ENCODE measurements around the gene UBAP1.
"Not testable (repeated sequence)": the region's sequence is repeated elsewhere in the genome, so short reads cannot be mapped to it uniquely, and the experiment has no call there.

UBAP1 gene

DNA sequence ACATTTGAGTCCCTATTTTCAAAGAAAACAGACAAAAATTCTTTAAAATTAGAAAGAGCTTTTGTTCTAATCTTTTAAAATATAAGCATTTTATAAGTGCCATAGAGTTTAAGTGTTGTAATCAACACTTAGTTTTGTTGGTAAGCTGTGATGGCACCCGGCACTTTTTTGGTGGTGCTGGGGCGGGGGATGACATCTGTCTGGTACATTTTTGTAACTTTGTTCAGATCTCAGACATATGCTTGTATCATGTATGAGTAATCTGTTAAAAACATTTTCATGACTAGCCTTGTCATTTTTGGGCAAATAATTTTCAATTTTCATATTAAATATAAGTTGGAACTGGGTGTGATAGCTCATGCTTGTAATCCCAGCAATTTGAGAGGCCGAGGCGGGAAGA is 51.7 kb downstream of the UBAP1 start:
- DNase-seq = no peak

DNA sequence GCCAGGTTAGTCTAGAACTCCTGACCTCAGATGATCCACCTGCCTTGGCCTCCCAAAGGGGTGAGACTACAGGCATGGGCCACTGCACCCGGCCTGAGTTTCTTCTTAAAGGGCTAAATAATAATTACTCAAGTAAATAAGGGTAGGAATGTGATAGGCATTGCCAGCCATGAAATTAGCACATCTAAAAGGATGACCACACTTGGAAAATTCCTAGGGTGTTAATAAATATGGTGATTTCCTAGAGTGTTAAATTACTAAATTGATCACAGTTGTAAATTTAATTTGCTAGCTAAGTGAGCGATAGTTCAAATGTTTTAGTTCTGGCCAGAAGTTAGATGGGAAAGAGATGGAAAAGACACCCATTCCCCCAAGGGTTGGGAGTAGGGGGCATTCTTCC is 53.4 kb downstream of the UBAP1 start:
- DNase-seq = no peak

DNA sequence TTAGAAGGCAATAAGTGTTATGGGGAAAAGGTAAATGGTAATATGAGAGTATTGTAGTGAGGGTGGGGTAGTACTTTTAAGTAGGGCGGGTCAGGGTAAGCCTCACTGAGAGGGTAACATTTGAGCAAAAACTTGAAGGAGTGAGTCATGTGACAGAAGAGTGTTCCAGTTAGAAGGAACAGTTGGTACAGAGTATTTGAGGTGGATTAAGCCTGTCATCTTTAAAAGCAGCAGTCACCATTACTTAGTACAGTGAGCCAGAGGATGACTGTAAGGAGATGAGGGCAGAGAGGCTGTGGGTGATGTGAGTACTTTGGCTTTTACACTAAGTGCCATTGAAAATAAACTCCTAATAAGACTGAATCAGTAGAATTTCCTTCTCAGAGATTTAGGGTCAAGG is 54.8 kb downstream of the UBAP1 start:
- no peak for DNase-seq

DNA sequence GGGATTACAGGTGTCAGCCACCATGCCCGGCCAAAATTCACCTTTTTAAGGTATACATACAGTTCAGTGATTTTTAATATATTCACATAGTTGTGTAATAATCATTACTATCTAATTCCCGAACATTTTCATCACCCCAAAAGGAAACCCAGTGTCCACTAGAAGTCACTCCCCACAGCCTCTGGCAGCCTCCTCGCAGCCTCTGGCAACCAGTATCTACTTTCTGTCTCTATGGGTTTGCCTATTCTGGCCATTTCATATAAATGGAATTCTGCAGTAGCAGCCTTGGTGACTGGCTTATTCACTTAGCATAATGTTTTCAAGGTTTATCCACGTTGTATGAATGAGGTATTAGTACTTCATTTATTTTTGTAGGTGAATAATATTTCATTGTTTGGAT is 59.0 kb downstream of the UBAP1 start:
- no peak for DNase-seq

DNA sequence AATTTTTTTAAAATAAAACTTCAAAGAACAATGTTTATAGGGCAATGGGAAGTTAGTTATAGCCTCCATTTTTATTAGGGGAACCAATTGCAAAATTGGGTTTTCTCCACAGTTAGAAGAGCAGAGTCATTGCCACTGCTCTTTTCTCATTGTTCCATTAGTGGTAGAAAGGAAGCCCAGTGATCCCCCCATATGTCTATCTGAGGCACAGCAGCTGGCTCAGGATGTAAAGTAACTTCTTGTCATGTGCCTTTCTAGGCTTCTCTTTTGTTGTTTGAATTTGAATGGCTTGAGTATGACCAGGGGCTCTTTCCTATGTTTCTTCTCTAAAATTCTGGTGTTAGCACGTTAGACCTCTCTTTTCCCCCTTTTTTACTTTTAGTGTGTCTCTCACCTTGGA is 61.2 kb downstream of the UBAP1 start:
- DNase-seq = no peak

DNA sequence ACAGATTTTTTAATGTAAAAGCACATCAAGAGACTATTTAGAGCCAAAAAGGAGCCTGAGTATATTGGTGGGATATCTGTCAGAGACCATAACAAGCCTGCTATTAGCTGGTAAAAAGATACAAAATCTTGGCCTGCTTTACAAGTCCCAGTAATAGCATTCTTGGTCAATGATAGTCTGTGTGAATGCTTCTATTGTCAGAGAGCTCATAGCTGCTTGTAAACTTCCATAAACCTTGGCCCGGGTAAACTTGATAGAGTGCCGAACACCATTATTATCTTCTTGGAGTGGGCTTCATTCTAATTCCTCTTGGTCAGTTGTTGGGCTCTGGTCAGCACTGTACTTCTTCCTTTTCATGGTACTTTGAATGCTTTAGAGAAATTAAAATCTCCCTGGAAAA is 64.0 kb downstream of the UBAP1 start:
- DNase-seq = no peak

DNA sequence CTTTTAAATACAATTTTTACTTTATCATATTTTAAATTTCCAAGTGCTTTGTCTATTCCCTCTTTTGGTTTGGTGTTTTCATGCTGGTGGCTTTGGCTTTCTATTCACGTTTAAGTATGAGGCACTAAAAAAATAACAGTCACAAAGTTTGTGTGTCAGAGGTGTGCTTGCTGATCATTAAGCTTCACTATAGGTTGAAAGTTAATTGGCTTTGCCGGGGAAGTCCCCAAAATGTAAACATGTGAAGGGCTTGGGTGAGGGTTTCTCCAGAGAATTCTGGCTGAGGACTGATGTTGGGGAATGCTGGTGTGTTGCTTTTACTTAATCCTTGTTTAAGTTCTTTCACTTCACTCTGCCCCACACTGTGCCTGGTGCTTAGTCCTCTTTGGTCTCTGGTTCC is 66.4 kb downstream of the UBAP1 start:
- DNase-seq = not testable (repeated sequence)

DNA sequence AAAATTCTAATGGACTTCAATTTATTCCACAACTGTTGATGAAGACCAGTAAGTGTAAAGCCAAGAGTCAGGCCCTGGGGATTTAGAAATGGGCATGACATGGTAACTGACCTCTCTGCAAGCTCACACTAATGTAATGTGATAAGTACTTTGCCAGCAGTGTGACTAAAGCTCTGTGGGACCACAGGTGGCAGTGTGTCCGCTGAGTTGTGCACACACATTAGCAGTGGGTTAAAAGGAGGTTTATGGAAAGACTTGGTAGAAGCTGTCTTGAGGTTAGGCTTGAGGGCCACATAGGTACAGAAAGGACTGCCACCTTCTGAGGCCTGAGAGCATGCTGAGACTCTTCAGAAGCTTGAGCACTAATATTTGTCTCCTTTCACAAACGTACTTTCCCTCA is 67.6 kb downstream of the UBAP1 start:
- no peak for DNase-seq

DNA sequence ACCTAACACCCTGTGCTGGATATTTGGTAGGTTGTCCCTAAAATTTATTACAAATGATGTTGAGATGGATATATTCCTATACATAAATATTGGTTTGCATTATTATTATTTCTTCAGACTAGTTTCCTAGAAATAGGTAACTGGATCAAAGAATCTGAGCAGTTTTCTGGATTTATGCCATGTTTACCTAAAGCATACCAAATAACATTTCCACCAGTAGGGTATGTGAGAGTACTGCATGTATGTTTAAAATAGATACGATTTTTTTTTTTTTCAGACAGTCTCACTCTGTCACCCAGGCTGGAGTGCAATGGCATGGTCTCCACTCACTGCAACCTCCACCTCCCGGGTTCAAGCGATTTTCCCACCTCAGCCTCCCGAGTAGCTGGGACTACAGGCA is 68.9 kb downstream of the UBAP1 start:
- not testable (repeated sequence) for DNase-seq

DNA sequence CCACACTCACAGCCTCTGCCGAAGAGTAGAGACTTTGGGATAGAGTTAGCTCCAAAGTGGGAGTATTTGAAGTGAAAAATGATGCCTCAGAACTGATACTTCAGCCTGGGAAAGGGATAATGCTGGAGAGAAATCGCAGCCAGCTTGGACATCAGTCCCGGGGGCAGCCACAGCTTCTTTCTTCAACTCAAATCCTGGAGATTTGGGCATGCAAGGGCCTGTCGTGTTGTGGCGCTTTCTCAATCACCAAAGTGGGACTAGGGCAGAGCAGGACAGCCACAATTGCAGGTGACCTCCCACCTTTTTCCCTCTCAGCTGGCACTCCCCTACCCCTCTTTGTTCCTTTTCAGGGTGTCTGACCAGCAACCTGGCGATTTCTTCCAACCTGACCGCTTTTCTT is 70.4 kb downstream of the UBAP1 start:
- no peak for DNase-seq

DNA sequence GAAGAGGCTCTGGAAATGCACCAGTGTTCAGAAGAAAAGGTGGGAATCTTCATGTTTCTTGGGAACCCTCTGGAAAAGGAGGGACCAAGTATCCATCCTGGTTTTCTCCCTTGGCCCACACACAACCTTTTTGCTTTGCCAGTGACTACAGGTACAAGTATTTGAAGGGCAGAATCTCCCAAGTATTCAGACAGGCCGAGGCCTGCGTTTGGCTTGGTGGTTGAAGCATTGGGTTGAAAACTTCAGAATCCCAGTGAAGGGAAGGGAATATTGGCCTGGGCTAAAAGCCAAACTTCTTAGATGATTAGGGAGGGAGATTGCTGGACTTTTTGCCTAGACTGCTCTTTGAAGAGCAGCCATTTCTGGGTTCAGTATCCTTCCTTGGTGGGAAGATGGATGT is 71.9 kb downstream of the UBAP1 start:
- no peak for DNase-seq

DNA sequence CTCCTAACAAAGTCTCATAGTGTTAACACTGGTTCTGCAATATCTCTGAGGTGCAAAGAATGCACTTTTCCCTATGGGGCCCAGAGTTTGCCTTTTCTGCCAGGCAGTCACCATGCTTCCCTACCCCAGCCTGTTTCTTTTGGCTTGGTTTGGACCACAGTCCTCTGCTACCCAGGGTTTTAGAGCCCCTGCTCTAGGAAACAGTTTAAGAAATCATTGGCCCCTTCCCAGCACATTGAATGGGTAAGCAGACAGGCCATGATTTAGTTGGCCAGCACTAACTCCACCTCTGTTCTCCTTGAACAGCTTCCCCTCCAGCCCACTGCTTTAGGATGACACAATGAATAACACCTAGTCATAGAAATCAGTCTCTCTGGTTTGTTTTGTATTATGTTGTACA is 73.2 kb downstream of the UBAP1 start:
- DNase-seq = no peak

DNA sequence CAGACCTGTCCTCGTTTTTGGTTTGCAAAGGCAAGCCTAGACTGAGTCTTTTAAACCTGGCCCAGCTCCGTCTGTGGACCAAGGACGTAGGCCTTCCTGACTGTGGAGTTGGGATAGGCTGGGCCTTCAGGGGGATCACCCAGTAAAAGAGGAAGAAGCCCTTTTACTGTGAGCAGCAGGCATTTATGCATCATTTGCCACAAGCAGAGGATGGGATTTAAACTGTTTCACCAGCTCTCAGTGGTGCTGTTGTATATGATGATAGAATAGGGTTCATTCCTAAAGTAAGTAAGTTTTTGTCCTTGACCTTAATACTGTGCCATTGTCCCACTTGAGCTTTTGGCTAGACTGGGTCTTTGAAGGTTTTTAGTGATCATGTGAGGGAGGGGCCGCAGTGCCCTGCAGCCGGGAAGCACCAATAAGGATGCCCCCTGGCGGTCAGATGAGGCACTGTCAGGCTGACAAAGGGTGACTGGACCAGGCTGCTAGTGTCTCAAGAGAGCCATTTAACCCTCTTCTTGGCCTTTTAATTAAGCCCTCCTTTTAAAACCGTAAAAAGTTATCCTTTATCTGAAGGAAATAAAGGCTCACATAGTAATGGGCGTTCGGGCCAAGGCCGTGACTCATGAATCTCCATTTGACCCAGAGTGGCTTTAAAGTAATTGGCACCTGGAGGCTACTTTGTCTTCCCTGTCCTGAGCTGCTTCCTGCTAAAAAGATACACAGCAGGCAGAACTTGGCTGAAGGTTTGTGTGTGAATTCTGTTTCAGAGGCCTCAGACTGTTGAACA is 74.0 kb downstream of the UBAP1 start:
- peak; percentile 67 for DNase-seq

DNA sequence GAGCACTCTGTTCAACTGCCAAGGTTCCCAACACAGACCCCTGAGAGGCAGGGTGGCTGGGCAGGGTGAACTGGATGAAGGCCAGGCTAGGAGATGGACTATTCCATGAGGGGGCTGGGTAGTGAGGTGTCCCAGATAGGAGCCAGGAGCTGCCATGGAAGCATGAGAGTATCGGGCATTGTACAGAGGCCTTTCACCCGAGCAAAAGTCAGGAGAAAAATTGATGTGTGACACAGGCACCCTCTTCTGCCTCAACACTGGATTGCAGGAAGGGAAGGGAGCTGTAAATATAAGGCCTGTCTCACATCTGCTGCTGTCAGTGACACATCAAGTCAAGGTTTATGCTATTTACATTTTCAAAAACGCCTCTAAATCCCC is 74.6 kb downstream of the UBAP1 start:
- DNase-seq = no peak

DNA sequence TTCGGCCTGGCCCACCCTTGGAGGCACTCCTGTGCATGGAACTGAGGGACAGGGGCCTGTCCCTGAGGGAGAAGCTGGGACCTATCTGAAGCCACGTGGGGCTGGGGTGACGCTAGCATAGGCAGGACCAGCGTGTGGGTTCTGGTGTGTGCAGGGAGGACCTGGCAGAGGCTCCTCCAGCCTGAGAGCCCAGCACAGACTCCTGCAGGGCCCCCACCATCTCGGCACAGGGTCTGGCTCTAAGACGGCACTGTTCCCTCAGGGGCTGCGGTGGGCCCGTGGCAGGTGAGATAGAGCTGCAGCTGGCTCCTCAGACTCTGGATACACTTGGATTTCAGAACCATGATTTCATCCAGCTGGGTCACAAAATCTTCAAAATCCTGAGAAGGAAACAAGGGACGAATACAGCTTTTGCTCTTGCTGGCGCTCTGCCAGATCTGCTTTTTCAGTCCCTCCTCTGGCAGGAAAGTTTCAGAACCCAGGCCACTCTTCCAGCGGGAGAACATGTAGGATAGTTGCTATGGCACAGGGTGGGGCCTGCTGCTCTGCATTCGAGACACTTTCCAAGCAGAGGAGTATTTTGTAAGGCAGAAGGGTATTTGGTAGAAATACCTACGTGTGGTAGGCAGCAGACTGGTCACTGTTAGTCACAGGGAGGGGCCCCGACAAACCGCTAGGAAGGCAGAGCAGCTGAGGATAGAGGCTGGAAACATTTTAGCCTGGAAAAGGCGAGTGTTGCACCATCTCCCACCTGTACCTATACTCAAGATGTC is 75.5 kb downstream of the UBAP1 start:
- no peak for DNase-seq

DNA sequence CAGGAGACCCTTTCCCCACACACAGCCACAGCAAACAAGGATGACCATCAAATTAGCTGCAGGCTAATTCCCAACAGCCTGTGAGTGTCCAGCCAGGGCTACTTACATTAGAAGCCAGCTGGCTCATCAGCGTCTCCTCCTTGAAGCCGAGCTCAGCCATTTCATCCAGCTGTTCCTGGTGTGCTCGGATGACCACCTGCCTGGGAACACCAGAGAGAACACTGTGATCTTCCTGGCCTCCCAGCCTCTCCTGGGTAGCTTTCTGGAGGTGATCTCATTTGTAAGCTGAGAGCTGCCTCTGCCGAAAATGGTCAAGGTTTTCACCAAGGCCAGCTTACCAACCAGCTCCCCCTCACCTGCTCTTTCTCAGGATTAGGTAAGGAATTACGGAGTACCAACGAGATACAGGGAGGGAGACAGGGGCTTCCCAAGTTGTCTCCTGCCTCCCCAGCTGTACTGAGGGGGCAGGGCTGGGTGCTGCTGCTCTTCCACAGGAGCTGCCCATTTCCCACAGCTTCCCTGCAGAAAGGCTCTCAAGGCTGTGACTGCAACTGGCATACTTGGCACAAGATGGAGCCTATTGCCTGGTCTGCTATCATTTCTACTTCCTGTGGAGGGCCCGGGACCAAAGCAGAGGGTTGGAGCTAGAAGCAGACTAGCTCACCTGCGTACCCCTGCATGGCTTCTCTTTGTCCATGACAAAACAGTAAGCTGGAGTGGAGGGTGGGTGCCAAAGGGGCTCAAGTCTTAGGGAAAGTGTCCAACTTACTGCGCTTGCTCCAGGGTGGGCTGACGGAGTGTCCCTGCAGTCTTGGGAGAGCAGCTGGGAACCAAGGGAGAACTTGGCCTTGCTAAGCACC is 76.4 kb downstream of the UBAP1 start:
- no peak for DNase-seq

DNA sequence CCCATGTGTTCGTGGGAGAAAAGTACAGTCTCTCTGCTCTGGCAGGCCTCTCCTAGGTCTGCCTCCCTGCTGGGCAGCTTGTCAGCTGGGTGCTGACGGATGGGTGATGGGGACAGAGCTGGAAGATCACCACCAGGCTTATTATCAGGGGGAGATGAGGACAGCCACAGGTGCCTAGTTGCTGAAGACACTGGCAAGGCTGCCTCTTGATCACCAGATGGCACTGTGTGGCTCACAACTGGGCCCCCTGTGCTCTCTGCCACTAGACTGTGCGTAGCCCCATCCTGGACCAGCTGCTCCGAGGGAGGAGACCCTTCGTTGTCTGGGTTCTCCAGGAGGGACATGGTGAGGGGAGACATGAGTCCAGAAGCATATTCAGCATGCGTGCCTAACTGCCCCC is 77.3 kb downstream of the UBAP1 start:
- DNase-seq = no peak

DNA sequence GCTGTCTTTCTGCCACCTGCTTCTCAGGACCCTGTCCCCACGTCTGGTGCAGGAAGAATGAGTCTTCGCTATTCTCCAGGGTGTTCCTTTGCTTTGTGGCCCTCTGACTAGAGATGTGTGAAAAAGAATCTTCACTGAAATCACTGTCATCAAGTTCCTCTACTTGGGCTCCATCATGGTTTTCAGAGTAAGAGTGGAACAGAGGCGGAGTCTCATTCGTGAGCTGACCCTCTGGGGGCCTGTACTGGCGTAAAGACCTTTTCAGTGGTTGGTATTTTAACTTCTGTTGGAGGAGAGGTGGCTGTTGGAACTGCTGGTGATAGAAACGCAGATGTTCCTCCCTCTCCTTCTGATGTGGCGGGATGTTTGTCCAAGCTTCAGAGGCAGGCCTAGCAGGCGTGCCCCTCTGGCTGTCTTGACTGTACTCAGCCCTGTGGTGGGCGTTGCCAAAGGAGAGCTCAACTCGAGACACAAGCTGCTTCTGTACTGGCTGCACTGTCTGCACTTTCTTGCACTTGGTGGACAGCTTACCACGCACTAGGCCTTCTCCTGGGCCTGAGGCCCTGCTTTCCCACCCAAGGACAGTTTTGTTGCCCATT is 78.2 kb downstream of the UBAP1 start:
- peak; percentile 64 for DNase-seq

DNA sequence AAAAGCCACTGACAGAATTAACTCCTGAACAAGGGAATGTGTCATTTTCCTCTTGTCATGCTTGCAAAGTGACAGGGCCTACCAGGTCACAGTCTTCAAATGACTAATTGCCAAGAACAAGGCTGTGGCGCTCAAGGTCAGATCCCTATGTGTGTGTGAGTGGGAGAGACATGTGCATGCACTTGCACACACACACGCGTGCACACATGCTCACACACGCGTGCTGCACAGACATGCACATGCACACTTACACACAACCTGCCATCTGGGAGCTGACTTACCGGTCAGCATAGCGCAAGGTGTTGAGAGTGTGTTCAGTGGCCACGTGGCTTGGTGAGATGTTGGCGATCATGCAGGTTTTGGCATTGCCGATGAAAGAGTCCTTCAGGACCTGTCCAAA is 80.5 kb downstream of the UBAP1 start:
- no peak for DNase-seq

DNA sequence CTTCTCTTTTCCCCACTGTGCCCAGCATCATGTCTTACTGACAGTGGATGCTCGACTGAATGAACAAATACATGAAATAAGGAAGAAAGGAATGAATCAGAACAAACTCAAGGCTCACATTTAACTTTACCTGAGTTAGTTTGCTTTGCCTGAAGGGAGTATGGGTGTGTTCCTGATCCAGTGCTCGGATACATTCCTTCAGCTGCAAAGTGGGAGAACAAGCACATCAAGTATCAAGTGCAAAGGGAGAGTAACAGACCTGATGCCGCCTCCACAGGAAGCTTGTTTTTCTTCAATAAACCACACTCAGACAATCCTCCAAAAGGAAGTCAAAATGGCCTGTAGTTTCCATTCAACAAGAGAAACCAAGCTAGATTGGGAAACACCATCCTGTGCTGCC is 84.1 kb downstream of the UBAP1 start:
- DNase-seq = no peak

DNA sequence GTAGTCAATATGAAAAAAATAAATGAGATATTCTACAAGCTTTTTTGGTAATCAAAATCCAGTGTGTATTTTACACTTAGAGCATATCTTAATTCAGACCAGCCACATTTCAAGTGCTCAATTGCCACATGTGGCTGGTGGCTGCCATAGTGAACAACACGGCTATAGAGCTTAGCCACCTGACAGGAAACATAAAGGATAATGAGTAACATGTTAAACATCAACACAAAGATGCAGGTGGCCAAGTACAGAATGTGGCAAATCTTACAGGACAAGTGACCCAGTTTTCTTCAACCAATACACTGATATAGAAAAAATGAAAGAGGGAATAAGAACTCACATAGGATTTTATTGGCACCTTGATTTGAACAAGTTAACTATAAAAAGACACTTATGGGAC is 88.8 kb downstream of the UBAP1 start:
- DNase-seq = no peak

DNA sequence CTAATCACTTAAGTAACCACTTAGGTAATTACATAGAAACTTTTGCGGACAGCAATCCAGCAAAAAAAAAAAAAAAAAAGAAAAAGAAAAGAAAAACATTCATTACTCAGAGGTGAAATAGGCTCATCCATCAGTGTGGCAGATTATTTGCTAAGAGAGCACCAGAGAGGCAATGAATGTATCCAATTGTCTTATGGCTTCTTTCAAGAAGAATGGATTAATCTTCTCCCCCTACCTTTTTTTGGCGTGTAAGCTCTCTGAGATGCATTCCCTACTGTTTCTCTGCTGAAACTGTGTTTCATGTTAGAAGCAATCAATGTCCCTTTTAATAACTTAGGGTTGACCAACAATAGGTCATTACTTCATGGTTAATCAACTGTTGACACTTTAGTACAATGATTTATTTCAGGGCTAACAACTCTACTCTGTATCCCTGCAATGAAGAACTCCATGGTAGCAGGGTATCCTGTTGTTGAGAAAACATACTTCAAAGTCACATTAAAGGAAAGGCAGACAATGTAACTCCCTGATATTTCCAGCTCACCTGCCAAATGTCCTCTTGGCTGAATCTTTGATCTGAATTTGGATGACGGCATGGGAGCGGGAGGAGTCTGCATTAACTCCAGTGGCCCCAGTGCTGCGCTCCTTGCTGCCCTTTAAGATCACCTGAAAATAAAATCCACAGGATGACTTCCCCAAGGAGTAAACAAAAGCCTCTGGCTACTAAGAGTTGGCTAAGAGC is 92.6 kb downstream of the UBAP1 start:
- no peak for DNase-seq
